Keratinocyte (primary cell): ENCODE results near the gene PRRX1. TPM values are rescaled to one million over a fixed set of nuclear protein-coding genes. Genes with fewer than 3 reads are reported as not detected.

Experiments
- DNase-seq: peaks from one replicate; pipeline ENCODE4 v3.0.0-alpha.2; 2011; ENCODE audit warnings: low read depth, missing footprints, low spot score
- FAIRE-seq: peaks from 2 replicates; lab custom pipeline; 2011; peaks lifted over from hg19 to GRCh38; lab: Jason Lieb, UNC
- H2AFZ ChIP-seq: 2 replicates; pipeline ENCODE4 v1.6.0; 2012; ENCODE audit warnings: low read length, control low read depth, inconsistent platforms; ENCODE audit not compliant: control insufficient read depth
- H3K27ac ChIP-seq: 2 replicates; pipeline ENCODE4 v1.5.1; 2011; ENCODE audit warnings: low read length; ENCODE audit not compliant: control insufficient read depth, insufficient read depth
- H3K27me3 ChIP-seq: 3 replicates; pipeline ENCODE4 v1.6.0; 2011; ENCODE audit warnings: low read length; ENCODE audit not compliant: control insufficient read depth, insufficient read depth; ENCODE audit errors: extremely low read depth
- H3K36me3 ChIP-seq, 2 experiments: 2 replicates in 1 of 2; 3 replicates in 1 of 2; pipeline ENCODE4 v1.5.1; 2011; ENCODE audit warnings: low read length in 2 of 2, mild to moderate bottlenecking in 1 of 2; ENCODE audit not compliant: control insufficient read depth in 2 of 2, insufficient read depth in 2 of 2; ENCODE audit errors: extremely low read depth in 1 of 2
- H3K4me1 ChIP-seq: 3 replicates; pipeline ENCODE4 v1.5.1; 2011; ENCODE audit warnings: low read length; ENCODE audit not compliant: control insufficient read depth, insufficient read depth; ENCODE audit errors: extremely low read depth
- H3K4me2 ChIP-seq: 3 replicates; pipeline ENCODE4 v1.6.0; 2011; ENCODE audit warnings: low read depth, low read length; ENCODE audit not compliant: control insufficient read depth, insufficient read depth; ENCODE audit errors: extremely low read depth
- H3K4me3 ChIP-seq, 3 experiments: fragments of 200-600 bp in 1 of 3; sonication (generic) in 1 of 3; 2 replicates in 2 of 3; 3 replicates in 1 of 3; pipeline ENCODE4 v1.5.1; 2011 to 2016; ENCODE audit warnings: low read length in 3 of 3, mild to moderate bottlenecking in 3 of 3, control low read depth in 2 of 3, inconsistent platforms in 1 of 3, low read depth in 1 of 3, mixed read lengths in 1 of 3, mixed run types in 1 of 3, moderate library complexity in 1 of 3; ENCODE audit not compliant: control insufficient read depth in 2 of 3, insufficient read depth in 2 of 3; ENCODE audit errors: extremely low read depth in 1 of 3
- H3K79me2 ChIP-seq: 2 replicates; pipeline ENCODE4 v1.6.0; 2012; ENCODE audit warnings: low read length; ENCODE audit not compliant: control insufficient read depth, insufficient read depth
- H3K9ac ChIP-seq: 3 replicates; pipeline ENCODE4 v1.6.0; 2011; ENCODE audit warnings: low read length; ENCODE audit not compliant: control insufficient read depth, insufficient read depth; ENCODE audit errors: extremely low read depth
- H3K9me1 ChIP-seq: 3 replicates; pipeline ENCODE4 v1.6.0; 2011; ENCODE audit warnings: low read length; ENCODE audit not compliant: control insufficient read depth, insufficient read depth; ENCODE audit errors: extremely low read depth
- H3K9me3 ChIP-seq: 2 replicates; pipeline ENCODE4 v1.5.1; 2012; ENCODE audit warnings: low read depth, low read length; ENCODE audit not compliant: control insufficient read depth
- H4K20me1 ChIP-seq: 3 replicates; pipeline ENCODE4 v1.6.0; 2011; ENCODE audit warnings: low read length; ENCODE audit not compliant: control insufficient read depth, insufficient read depth; ENCODE audit errors: extremely low read depth
- EZH2 ChIP-seq: IDR thresholded peaks from one replicate; pipeline ENCODE4 v1.6.1; 2012; ENCODE audit warnings: inconsistent platforms, mild to moderate bottlenecking, low read length, moderate library complexity
- dilution Hi-C: fragments of 300-500 bp; cut with MboI; formaldehyde crosslinking; loops from one replicate; pipeline ENCODE4 v1.7.0; 2020; ENCODE audit warnings: low sequenced_read_pairs; ENCODE audit not compliant: extremely low pct_ligation_motif_present
- polyA plus RNA-seq, 5 experiments: library from polyadenylated mRNA; depleted of rRNA in 3 of 5; stranded (reverse) in 3 of 5; stranded (forward) in 1 of 5; unstranded in 1 of 5; fragments of >200 nt; gene quantifications; 1 replicate in 1 of 5; 2 replicates in 3 of 5; 3 replicates in 1 of 5; pipeline versions ENCODE4 v1.2.1 to v1.2.3, GENCODE V29; 2011 to 2012; ENCODE audit warnings: missing spikeins in 2 of 5, low read depth in 1 of 5, low replicate concordance in 1 of 5
- TF ChIP-seq, protein P1 (sequence below), 3 experiments: IDR thresholded peaks in 1 of 3; conservative IDR thresholded peaks in 1 of 3; optimal IDR thresholded peaks in 1 of 3; 2 replicates in 2 of 3; 3 replicates in 1 of 3; pipeline versions ENCODE3 to v1.5.1; 2011; ENCODE audit warnings: low read length in 3 of 3, mild to moderate bottlenecking in 3 of 3, moderate library complexity in 2 of 3, control low read depth in 1 of 3, inconsistent platforms in 1 of 3; ENCODE audit not compliant: insufficient read depth in 2 of 3; ENCODE audit errors: extremely low read depth in 1 of 3

Gene PRRX1
- polyA plus RNA-seq, 1 donor (not counting 4 experiments of a cell fraction or from before 2014, with no cell fraction given): not detected

- dilution Hi-C loops: no loop called here
- no peak for FAIRE-seq
- no peaks in the 10 kb centered on the region for H3K9me1 ChIP-seq
- no peaks in the 10 kb centered on the region for H3K79me2 ChIP-seq
- TF ChIP-seq EZH2: no peak
- TF ChIP-seq, protein P1, sequence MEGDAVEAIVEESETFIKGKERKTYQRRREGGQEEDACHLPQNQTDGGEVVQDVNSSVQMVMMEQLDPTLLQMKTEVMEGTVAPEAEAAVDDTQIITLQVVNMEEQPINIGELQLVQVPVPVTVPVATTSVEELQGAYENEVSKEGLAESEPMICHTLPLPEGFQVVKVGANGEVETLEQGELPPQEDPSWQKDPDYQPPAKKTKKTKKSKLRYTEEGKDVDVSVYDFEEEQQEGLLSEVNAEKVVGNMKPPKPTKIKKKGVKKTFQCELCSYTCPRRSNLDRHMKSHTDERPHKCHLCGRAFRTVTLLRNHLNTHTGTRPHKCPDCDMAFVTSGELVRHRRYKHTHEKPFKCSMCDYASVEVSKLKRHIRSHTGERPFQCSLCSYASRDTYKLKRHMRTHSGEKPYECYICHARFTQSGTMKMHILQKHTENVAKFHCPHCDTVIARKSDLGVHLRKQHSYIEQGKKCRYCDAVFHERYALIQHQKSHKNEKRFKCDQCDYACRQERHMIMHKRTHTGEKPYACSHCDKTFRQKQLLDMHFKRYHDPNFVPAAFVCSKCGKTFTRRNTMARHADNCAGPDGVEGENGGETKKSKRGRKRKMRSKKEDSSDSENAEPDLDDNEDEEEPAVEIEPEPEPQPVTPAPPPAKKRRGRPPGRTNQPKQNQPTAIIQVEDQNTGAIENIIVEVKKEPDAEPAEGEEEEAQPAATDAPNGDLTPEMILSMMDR (optimal IDR thresholded peaks at IDR 0.05 in 1 of 3, IDR thresholded peaks at IDR 0.05 in 1 of 3, conservative IDR thresholded peaks at IDR 0.05 in 1 of 3; ENCODE audit: extremely low read depth in 1 of 3, insufficient read depth in 2 of 3, low read length in 3 of 3): no peak
- H3K4me2 ChIP-seq: no peak overlapping the region
- no peaks in the 10 kb centered on the region for H3K4me1 ChIP-seq
- no peak overlapping the region for H3K27ac ChIP-seq
- no peaks in the 10 kb centered on the region for H4K20me1 ChIP-seq
- no peak overlapping the region for H3K4me3 ChIP-seq
- H3K36me3 ChIP-seq: no peaks in the 10 kb centered on the region
- no peak for DNase-seq
- H3K9me3 ChIP-seq: no peaks in the 10 kb centered on the region
- H2AFZ ChIP-seq: no peak overlapping the region
- H3K27me3 ChIP-seq: no peaks in the 10 kb centered on the region
- no peak overlapping the region for H3K9ac ChIP-seq
Measured at GRCh38 chr1:170741678-170742077, 77.7 kb downstream of the PRRX1 start.

GRCh38 chr1:170742600-170742999 is 78.7 kb downstream of the PRRX1 start:
- Histone ChIP-seq H4K20me1 (no peaks in the 10 kb centered on the region), H2AFZ (no peak overlapping the region), H3K4me1 (no peaks in the 10 kb centered on the region), H3K27ac (no peak overlapping the region), H3K9me3 (no peaks in the 10 kb centered on the region), H3K79me2 (no peaks in the 10 kb centered on the region), H3K27me3 (no peaks in the 10 kb centered on the region), H3K4me2 (no peak overlapping the region), H3K9me1 (no peaks in the 10 kb centered on the region), H3K36me3 (no peaks in the 10 kb centered on the region), H3K9ac (no peak overlapping the region), H3K4me3 (no peak overlapping the region)
- DNase-seq: no peak
- FAIRE-seq: no peak
- dilution Hi-C loops: no loop called here
- no peak for TF ChIP-seq EZH2
- TF ChIP-seq, protein P1 (optimal IDR thresholded peaks at IDR 0.05 in 1 of 3, IDR thresholded peaks at IDR 0.05 in 1 of 3, conservative IDR thresholded peaks at IDR 0.05 in 1 of 3; ENCODE audit: extremely low read depth in 1 of 3, insufficient read depth in 2 of 3, low read length in 3 of 3): no peak
